ENCODE data around the gene GCN1.
"Not testable (repeated sequence)": the region's sequence is repeated elsewhere in the genome, so short reads cannot be mapped to it uniquely, and the experiment has no call there.

The GCN1 gene

GRCh38 chr12:120194534-120195395, at the start of gene GCN1:
GCN1 (minus strand) TSS chr12:120194715; CDS start chr12:120194697, 18 bp downstream.
- H3K4me1 ChIP-seq (ENCODE audit: insufficient read depth, low read length): peaks cover 26% of the 10 kb centered on the region
- peak within 1 kb of the TSS; percentile 77 for H3K27ac ChIP-seq (ENCODE audit: low read depth, low read length)
- H3K9ac ChIP-seq (ENCODE audit: low read length): peak within 1 kb of the TSS; percentile 68
- H3K27me3 ChIP-seq (ENCODE audit: control insufficient read depth in 1 of 2, insufficient read depth in 2 of 2, low read length in 2 of 2): no peaks in the 10 kb centered on the region
- H3K36me3 ChIP-seq (ENCODE audit: insufficient read depth, low read length): peaks cover 34% of the 10 kb centered on the region
- H3K4me3 ChIP-seq (ENCODE audit: low read depth in 1 of 2, low read length in 2 of 2): peak within 1 kb of the TSS; percentile 81 to 92
- no peaks in the 10 kb centered on the region for H3K9me3 ChIP-seq (ENCODE audit: low read length)

GRCh38 chr12:120242971-120243699, 48.6 kb upstream of the GCN1 start:
- Histone ChIP-seq H3K4me1 (ENCODE audit: insufficient read depth, low read length) (peaks cover 51% of the 10 kb centered on the region), H3K36me3 (ENCODE audit: insufficient read depth, low read length) (no peaks in the 10 kb centered on the region), H3K4me3 (ENCODE audit: low read depth in 1 of 2, low read length in 2 of 2) (no peak overlapping the region), H3K9ac (ENCODE audit: low read length) (no peak overlapping the region), H3K9me3 (ENCODE audit: low read length) (no peaks in the 10 kb centered on the region), H3K27me3 (ENCODE audit: control insufficient read depth in 1 of 2, insufficient read depth in 2 of 2, low read length in 2 of 2) (no peaks in the 10 kb centered on the region), H3K27ac (ENCODE audit: low read depth, low read length) (no peak overlapping the region)

- Histone ChIP-seq H3K36me3 (ENCODE audit: insufficient read depth, low read length) (no peaks in the 10 kb centered on the region), H3K27ac (ENCODE audit: low read depth, low read length) (no peak overlapping the region), H3K4me3 (ENCODE audit: low read depth in 1 of 2, low read length in 2 of 2) (no peak overlapping the region), H3K9ac (ENCODE audit: low read length) (no peak overlapping the region), H3K4me1 (ENCODE audit: insufficient read depth, low read length) (peaks cover 51% of the 10 kb centered on the region), H3K27me3 (ENCODE audit: control insufficient read depth in 1 of 2, insufficient read depth in 2 of 2, low read length in 2 of 2) (no peaks in the 10 kb centered on the region), H3K9me3 (ENCODE audit: low read length) (no peaks in the 10 kb centered on the region)
Observed at GRCh38 chr12:120242275-120242799, 47.8 kb upstream of the GCN1 start.

- no peaks in the 10 kb centered on the region for H3K36me3 ChIP-seq (ENCODE audit: insufficient read depth, low read length)
- no peak overlapping the region for H3K4me3 ChIP-seq (ENCODE audit: low read depth in 1 of 2, low read length in 2 of 2)
- peaks cover 53% of the 10 kb centered on the region for H3K4me1 ChIP-seq (ENCODE audit: insufficient read depth, low read length)
- no peaks in the 10 kb centered on the region for H3K9me3 ChIP-seq (ENCODE audit: low read length)
- no peak overlapping the region for H3K27ac ChIP-seq (ENCODE audit: low read depth, low read length)
- no peaks in the 10 kb centered on the region for H3K27me3 ChIP-seq (ENCODE audit: control insufficient read depth in 1 of 2, insufficient read depth in 2 of 2, low read length in 2 of 2)
- H3K9ac ChIP-seq (ENCODE audit: low read length): no peak overlapping the region
Observed at GRCh38 chr12:120241561-120242274, 47.2 kb upstream of the GCN1 start.

GRCh38 chr12:120240495-120240833, 45.9 kb upstream of the GCN1 start:
- Histone ChIP-seq H3K9ac (ENCODE audit: low read length) (no peak overlapping the region), H3K27me3 (ENCODE audit: control insufficient read depth in 1 of 2, insufficient read depth in 2 of 2, low read length in 2 of 2) (no peaks in the 10 kb centered on the region), H3K27ac (ENCODE audit: low read depth, low read length) (peak overlapping the region; percentile 23), H3K4me1 (ENCODE audit: insufficient read depth, low read length) (peaks cover 62% of the 10 kb centered on the region), H3K4me3 (ENCODE audit: low read depth in 1 of 2, low read length in 2 of 2) (no peak overlapping the region), H3K36me3 (ENCODE audit: insufficient read depth, low read length) (no peaks in the 10 kb centered on the region), H3K9me3 (ENCODE audit: low read length) (no peaks in the 10 kb centered on the region)

GRCh38 chr12:120239776-120240494, 45.4 kb upstream of the GCN1 start:
- H3K9me3 ChIP-seq (ENCODE audit: low read length): no peaks in the 10 kb centered on the region
- H3K9ac ChIP-seq (ENCODE audit: low read length): no peak overlapping the region
- H3K27ac ChIP-seq (ENCODE audit: low read depth, low read length): peak overlapping the region; percentile 23
- H3K36me3 ChIP-seq (ENCODE audit: insufficient read depth, low read length): no peaks in the 10 kb centered on the region
- H3K27me3 ChIP-seq (ENCODE audit: control insufficient read depth in 1 of 2, insufficient read depth in 2 of 2, low read length in 2 of 2): no peaks in the 10 kb centered on the region
- no peak overlapping the region for H3K4me3 ChIP-seq (ENCODE audit: low read depth in 1 of 2, low read length in 2 of 2)
- peaks cover 68% of the 10 kb centered on the region for H3K4me1 ChIP-seq (ENCODE audit: insufficient read depth, low read length)

GRCh38 chr12:120238839-120239445, 44.4 kb upstream of the GCN1 start:
- Histone ChIP-seq H3K4me1 (ENCODE audit: insufficient read depth, low read length) (peaks cover 78% of the 10 kb centered on the region), H3K9ac (ENCODE audit: low read length) (no peak overlapping the region), H3K27me3 (ENCODE audit: control insufficient read depth in 1 of 2, insufficient read depth in 2 of 2, low read length in 2 of 2) (no peaks in the 10 kb centered on the region), H3K27ac (ENCODE audit: low read depth, low read length) (no peak overlapping the region), H3K9me3 (ENCODE audit: low read length) (no peaks in the 10 kb centered on the region), H3K4me3 (ENCODE audit: low read depth in 1 of 2, low read length in 2 of 2) (peak overlapping the region in 1 of 2 donors; percentile 10), H3K36me3 (ENCODE audit: insufficient read depth, low read length) (no peaks in the 10 kb centered on the region)

GRCh38 chr12:120238217-120238616, 43.7 kb upstream of the GCN1 start:
- no peaks in the 10 kb centered on the region for H3K36me3 ChIP-seq (ENCODE audit: insufficient read depth, low read length)
- peaks cover 85% of the 10 kb centered on the region for H3K4me1 ChIP-seq (ENCODE audit: insufficient read depth, low read length)
- no peaks in the 10 kb centered on the region for H3K27me3 ChIP-seq (ENCODE audit: control insufficient read depth in 1 of 2, insufficient read depth in 2 of 2, low read length in 2 of 2)
- no peak overlapping the region for H3K9ac ChIP-seq (ENCODE audit: low read length)
- no peaks in the 10 kb centered on the region for H3K9me3 ChIP-seq (ENCODE audit: low read length)
- H3K27ac ChIP-seq (ENCODE audit: low read depth, low read length): no peak overlapping the region
- peak overlapping the region in 1 of 2 donors; percentile 10 for H3K4me3 ChIP-seq (ENCODE audit: low read depth in 1 of 2, low read length in 2 of 2)

- no peak overlapping the region for H3K9ac ChIP-seq (ENCODE audit: low read length)
- no peaks in the 10 kb centered on the region for H3K27me3 ChIP-seq (ENCODE audit: control insufficient read depth in 1 of 2, insufficient read depth in 2 of 2, low read length in 2 of 2)
- no peaks in the 10 kb centered on the region for H3K36me3 ChIP-seq (ENCODE audit: insufficient read depth, low read length)
- peak overlapping the region in 1 of 2 donors; percentile 10 for H3K4me3 ChIP-seq (ENCODE audit: low read depth in 1 of 2, low read length in 2 of 2)
- no peaks in the 10 kb centered on the region for H3K9me3 ChIP-seq (ENCODE audit: low read length)
- H3K4me1 ChIP-seq (ENCODE audit: insufficient read depth, low read length): peaks cover 87% of the 10 kb centered on the region
- peak overlapping the region; percentile 39 for H3K27ac ChIP-seq (ENCODE audit: low read depth, low read length)
Observed at GRCh38 chr12:120237360-120238171, 43.1 kb upstream of the GCN1 start.

- not testable (repeated sequence) for H3K9me3 ChIP-seq (ENCODE audit: low read length); H3K9ac ChIP-seq (ENCODE audit: low read length); H3K36me3 ChIP-seq (ENCODE audit: insufficient read depth, low read length); H3K27me3 ChIP-seq (ENCODE audit: control insufficient read depth in 1 of 2, insufficient read depth in 2 of 2, low read length in 2 of 2); H3K4me3 ChIP-seq (ENCODE audit: low read depth in 1 of 2, low read length in 2 of 2)
- H3K4me1 ChIP-seq (ENCODE audit: insufficient read depth, low read length): peaks cover 87% of the 10 kb centered on the region
- peak overlapping the region; percentile 39 for H3K27ac ChIP-seq (ENCODE audit: low read depth, low read length)
Observed at GRCh38 chr12:120236809-120237208, 42.3 kb upstream of the GCN1 start.

Measured in muscle layer of colon (tissue), 2 donors.